Stomach (tissue), 4 donors: Measurements from ENCODE around the gene TMTC1.

Source experiments
- CTCF ChIP-seq, 7 experiments: fragments of 450-650 bp in 4 of 7; fragments of 200-600 bp in 3 of 7; sonication (generic) in 3 of 7; IDR thresholded peaks; one replicate each; pipeline ENCODE4 v1.5.1; 2016 to 2019; ENCODE audit warnings: antibody characterized with exemption in 7 of 7, control low read depth in 2 of 7, mild to moderate bottlenecking in 1 of 7
- EP300 ChIP-seq: sonication (generic); formaldehyde crosslinking; IDR thresholded peaks from one replicate; pipeline ENCODE4 v1.6.1; 2017; ENCODE audit warnings: antibody characterized with exemption
- POLR2A ChIP-seq, 4 donors: fragments of 450-650 bp; IDR thresholded peaks; one replicate each; pipeline ENCODE4 v1.6.1; 2016; ENCODE audit warnings: antibody characterized with exemption in 4 of 4, control low read depth in 2 of 4, mild to moderate bottlenecking in 1 of 4, moderate library complexity in 1 of 4
- POLR2AphosphoS5 ChIP-seq, 3 donors: sonication (generic); formaldehyde crosslinking; IDR thresholded peaks; one replicate each; pipeline ENCODE4 v1.6.1; 2016; ENCODE audit warnings: antibody characterized with exemption in 3 of 3

- no peak for TF ChIP-seq POLR2A (IDR thresholded peaks at IDR 0.05)
- no peak for TF ChIP-seq CTCF (IDR thresholded peaks at IDR 0.05)
- TF ChIP-seq POLR2AphosphoS5 (IDR thresholded peaks at IDR 0.05), result no peak
- no peak for TF ChIP-seq EP300
Observed at GRCh38 chr12:29807129-29807528, 23.4 kb upstream of the TMTC1 start.
